AG04450 (cell line): ENCODE results near the gene CSGALNACT2. TPM values are rescaled to one million over a fixed set of nuclear protein-coding genes. Genes with fewer than 3 reads are reported as not detected.

Experiments used
- CTCF ChIA-PET: fragments of 300-600, 350-600 bp; formaldehyde crosslinking; extraction: SDS; loops from one replicate; lab custom pipeline; 2022; ENCODE audit warnings: antibody characterized with exemption, inconsistent platforms; lab: Charles Lee
- POLR2A ChIA-PET: fragments of 350-600 bp; formaldehyde crosslinking; extraction: SDS; loops from one replicate; lab custom pipeline; 2021; ENCODE audit warnings: antibody characterized with exemption, inconsistent platforms; lab: Yijun Ruan, JAX
- DNase-seq: peaks from one replicate; pipeline ENCODE4 v3.0.0-alpha.2; 2011; ENCODE audit warnings: low read depth, low spot score
- H3K27ac ChIP-seq: one replicate; pipeline ENCODE4 v1.5.1; 2012; ENCODE audit warnings: low read depth, low read length, control low read depth
- H3K27me3 ChIP-seq: one replicate; pipeline ENCODE4 v1.6.0; 2012; ENCODE audit warnings: low read length; ENCODE audit not compliant: control insufficient read depth, insufficient read depth
- H3K4me3 ChIP-seq: 2 replicates; pipeline ENCODE4 v1.5.1; 2011; ENCODE audit warnings: mild to moderate bottlenecking, low read depth, low read length, control low read depth
- H3K9me3 ChIP-seq: 2 replicates; pipeline ENCODE4 v1.5.1; 2012; ENCODE audit warnings: low read length; ENCODE audit not compliant: control insufficient read depth, insufficient read depth
- polyA plus RNA-seq: library from polyadenylated mRNA; depleted of rRNA; stranded (reverse); fragments of >200 nt; gene quantifications from 2 replicates; pipeline ENCODE4 v1.2.3, GENCODE V29; 2011
- TF ChIP-seq, protein P1 (sequence below): IDR thresholded peaks from 2 replicates; pipeline ENCODE4 v1.5.1; 2011; ENCODE audit warnings: low read depth, low read length, control low read depth, inconsistent platforms

The CSGALNACT2 gene
- polyA plus RNA-seq, 1 experiment = 23.0 TPM

GRCh38 chr10:43102063-43102828 is 36.0 kb upstream of the CSGALNACT2 start:
- no peak for DNase-seq
- peaks cover 19% of the 10 kb centered on the region for H3K27me3 ChIP-seq
- TF ChIP-seq, protein P1, sequence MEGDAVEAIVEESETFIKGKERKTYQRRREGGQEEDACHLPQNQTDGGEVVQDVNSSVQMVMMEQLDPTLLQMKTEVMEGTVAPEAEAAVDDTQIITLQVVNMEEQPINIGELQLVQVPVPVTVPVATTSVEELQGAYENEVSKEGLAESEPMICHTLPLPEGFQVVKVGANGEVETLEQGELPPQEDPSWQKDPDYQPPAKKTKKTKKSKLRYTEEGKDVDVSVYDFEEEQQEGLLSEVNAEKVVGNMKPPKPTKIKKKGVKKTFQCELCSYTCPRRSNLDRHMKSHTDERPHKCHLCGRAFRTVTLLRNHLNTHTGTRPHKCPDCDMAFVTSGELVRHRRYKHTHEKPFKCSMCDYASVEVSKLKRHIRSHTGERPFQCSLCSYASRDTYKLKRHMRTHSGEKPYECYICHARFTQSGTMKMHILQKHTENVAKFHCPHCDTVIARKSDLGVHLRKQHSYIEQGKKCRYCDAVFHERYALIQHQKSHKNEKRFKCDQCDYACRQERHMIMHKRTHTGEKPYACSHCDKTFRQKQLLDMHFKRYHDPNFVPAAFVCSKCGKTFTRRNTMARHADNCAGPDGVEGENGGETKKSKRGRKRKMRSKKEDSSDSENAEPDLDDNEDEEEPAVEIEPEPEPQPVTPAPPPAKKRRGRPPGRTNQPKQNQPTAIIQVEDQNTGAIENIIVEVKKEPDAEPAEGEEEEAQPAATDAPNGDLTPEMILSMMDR = no peak
- H3K9me3 ChIP-seq = no peaks in the 10 kb centered on the region; the same call in 1 of the 2 replicates
- no peak overlapping the region for H3K27ac ChIP-seq
- POLR2A ChIA-PET = no interaction called here
- no peak overlapping the region for H3K4me3 ChIP-seq
- CTCF ChIA-PET = no interaction called here

GRCh38 chr10:43105102-43105955 is 32.9 kb upstream of the CSGALNACT2 start:
- peak overlapping the region; percentile 60 for H3K4me3 ChIP-seq
- CTCF ChIA-PET = interaction anchor here (0.6 to 1.8 kb wide), 3 partner anchors 26 to 352 kb away, joined by 3 to 8 read pairs (median 4); no protein-coding TSS in a partner anchor
- no peak for DNase-seq
- H3K27ac ChIP-seq = no peak overlapping the region
- H3K27me3 ChIP-seq = peaks cover 20% of the 10 kb centered on the region
- POLR2A ChIA-PET = no interaction called here
- H3K9me3 ChIP-seq = no peaks in the 10 kb centered on the region; the same call in 1 of the 2 replicates
- TF ChIP-seq, protein P1 = peak; percentile 90

DNA sequence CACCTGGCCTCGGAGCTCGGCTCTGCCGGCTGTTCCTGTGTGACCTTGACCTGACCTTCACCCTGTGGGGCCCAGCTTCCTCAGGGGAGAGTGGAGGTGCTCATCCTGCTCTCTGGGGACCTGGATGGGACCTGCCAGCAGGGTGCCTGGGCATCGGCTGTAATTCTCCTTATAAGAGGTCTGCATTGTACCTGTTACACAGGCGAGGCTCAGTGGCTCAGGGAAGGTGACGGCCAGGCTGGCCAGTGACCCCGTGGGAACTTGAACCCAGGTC is 32.4 kb upstream of the CSGALNACT2 start:
- ChIA-PET CTCF (interaction anchor here (1.8 kb wide), 1 partner anchor 352 kb away, joined by 8 read pairs; no protein-coding TSS in a partner anchor), POLR2A (no interaction called here)
- no peak for DNase-seq
- Histone ChIP-seq H3K27ac (no peak overlapping the region), H3K9me3 (no peaks in the 10 kb centered on the region; the same call in 1 of the 2 replicates), H3K4me3 (no peak overlapping the region), H3K27me3 (peaks cover 18% of the 10 kb centered on the region)
- TF ChIP-seq, protein P1 = no peak

- H3K9me3 ChIP-seq = no peaks in the 10 kb centered on the region; the same call in 1 of the 2 replicates
- TF ChIP-seq, protein P1 = no peak
- no peak for DNase-seq
- ChIA-PET POLR2A (no interaction called here), CTCF (interaction anchor here (1.8 kb wide), 1 partner anchor 353 kb away, joined by 8 read pairs; no protein-coding TSS in a partner anchor)
- H3K4me3 ChIP-seq = no peak overlapping the region
- H3K27me3 ChIP-seq = peaks cover 14% of the 10 kb centered on the region
- H3K27ac ChIP-seq = no peak overlapping the region
Measured at GRCh38 chr10:43106256-43107091, 31.8 kb upstream of the CSGALNACT2 start.
